NCI-H2196 treated with DMSO at 0.1 percent for 48 hours (cell line): ENCODE results near the gene CCR5AS.
"Not testable (repeated sequence)": the region's sequence is repeated elsewhere in the genome, so short reads cannot be mapped to it uniquely, and the experiment has no call there.

Source experiments
- DNase-seq: peaks from one replicate; lab custom pipeline; 2025; ENCODE audit not compliant: unreplicated experiment; lab: John Stamatoyannopoulos, UW

The CCR5AS gene

DNA sequence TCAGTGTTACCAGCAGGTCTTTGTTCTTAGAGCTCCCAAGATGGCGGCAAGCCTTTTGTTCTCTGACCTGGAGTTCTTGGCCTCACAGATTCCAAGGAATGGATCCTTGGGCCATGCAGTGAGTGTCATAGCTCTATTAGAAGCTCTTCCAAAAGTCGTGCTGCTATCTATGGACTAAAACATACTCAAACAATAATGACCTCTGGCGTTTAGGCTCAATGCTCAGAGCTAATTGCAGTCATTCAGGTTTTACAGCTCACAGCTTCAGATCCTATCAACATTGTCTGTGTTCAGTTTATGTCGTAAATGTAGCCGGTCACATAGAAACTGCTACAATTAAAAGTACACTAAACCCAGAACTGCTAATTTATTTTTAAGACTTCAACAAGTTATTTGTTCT is 22.4 kb upstream of the CCR5AS start:
- no peak for DNase-seq

DNA sequence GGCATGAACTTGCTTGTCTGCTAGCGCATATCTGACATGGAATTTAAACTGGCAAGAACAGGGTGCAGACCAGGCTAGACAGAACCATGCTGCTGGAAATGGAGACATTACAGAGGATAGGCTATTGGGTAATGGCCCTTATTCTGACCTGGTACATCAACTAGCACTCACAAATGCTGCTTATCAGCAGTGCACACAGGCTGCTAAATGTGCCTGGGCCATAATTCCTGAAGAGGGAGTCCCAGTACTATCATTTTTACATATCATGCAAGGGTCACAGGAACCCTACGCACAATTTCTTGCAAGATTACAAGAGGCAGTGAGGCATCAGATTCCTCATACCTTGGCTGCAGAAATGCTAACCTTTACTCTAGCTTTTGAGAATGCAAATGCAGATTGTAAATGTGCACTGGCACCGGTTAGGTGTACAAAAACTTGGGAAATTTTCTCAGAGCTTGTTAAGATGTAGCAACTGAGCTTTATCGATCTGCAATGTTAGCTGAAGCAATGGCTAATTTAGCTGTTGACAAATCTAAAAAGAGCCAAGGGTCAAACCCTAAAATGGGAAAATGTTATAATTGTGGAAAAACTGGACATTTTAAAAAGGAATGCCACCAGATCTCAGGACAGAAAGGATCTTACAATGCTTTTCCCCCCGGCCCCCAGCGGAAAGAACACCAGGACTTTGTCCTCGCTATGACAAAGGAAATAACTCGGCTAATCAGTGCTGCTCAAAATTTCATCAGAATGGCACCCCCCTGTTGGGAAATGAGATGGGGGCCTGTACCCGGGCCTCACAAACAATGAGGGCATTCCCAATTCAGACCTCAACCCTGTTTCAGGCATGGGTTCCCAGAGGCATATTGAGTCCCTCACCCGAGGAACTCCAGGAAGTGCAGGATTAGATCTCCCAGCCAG is 21.3 kb upstream of the CCR5AS start:
- no peak for DNase-seq

DNA sequence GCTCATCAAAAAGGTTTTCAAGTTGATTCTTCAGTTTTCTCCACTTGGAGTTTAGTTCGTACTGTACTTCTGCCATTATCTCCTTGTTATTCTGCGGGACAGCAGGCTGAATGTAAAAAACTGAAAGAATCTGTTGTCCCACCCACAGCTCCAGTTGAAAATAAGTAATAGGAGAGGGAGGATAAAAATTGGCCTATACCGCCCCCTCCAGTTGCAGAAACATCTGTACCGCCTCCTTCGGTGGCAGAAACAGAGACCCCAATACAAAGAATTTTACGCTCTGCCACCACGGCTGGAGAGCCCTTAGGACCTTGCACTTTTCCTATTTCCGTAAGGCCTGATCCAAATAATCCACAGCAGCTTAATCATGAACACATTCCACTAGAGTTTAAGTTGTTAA is 20.5 kb upstream of the CCR5AS start:
- DNase-seq: not testable (repeated sequence)

DNA sequence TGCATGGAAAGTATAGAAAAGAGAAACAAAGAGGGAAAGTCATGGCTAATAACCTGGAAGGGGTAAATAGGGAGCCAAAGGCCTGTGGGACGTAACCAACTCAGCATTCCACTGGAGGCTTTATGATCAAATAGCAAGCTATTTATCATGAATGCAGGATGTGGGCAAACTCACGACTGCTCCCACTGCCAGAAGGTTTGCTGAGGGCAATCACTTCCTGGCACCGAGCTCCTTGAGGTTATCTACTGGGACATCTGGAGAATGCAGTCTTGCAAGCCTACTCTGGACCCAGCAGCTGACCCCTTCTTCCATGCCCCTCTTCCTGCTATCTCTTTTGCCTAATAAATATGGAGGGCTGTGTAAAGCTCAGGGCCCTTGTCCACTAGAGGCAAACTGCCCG is 19.6 kb upstream of the CCR5AS start:
- DNase-seq: not testable (repeated sequence)

DNA sequence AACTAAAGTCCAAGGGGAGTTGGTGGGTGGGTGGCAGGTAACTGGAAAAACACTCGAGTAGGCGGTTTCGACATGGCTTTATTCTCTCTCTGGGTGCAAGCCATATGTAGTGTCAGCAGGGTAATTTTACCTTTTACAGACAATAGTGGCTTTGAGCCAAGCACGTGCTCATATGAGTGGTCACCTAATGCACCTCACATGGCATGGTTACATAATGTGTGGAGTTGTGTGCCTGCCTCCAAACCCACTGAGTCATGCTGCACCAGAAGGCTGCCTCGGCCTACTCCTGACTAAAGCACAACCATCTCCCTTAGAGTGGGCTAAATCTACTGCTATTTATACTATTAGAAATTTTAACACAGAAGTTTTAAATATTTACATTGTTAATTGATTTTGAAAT is 16.7 kb upstream of the CCR5AS start:
- DNase-seq: no peak

DNA sequence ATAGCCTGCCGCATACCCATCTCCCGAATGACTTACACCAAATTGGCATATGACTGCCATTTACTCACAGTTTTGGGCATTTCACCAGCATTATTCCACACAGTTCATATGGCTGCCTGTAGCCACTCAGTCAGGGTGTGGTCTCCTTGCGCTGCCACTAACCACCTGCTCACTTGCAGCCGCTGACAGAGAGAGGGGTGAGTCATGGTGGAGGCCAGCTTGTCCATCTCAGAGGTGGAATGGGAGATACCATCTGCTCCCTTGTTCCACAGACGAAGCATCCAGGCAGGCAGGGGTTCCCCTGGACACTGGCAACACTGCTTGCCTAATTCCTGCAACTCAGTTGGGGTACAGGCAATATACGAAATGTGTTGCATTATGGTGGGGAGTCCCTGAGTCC is 15.8 kb upstream of the CCR5AS start:
- DNase-seq: no peak

DNA sequence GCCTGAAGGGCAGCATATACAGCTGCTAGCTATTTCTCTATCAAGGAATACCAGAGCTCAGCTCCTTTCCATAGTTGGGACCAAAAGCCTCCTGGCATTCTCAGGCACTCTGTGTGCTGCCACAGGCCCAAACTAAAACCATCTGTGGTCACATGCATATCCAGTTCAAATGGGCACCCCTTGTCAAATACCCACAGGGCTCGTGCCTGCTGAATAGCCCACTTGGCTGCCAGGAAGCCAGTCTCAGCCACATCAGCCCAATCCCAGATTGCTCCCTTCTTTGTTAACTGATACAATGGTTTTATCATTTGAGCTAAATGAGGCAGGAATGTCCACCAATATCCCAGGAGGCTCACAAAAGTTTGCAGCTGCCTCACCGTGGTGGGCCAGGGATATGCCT is 14.1 kb upstream of the CCR5AS start:
- no peak for DNase-seq

DNA sequence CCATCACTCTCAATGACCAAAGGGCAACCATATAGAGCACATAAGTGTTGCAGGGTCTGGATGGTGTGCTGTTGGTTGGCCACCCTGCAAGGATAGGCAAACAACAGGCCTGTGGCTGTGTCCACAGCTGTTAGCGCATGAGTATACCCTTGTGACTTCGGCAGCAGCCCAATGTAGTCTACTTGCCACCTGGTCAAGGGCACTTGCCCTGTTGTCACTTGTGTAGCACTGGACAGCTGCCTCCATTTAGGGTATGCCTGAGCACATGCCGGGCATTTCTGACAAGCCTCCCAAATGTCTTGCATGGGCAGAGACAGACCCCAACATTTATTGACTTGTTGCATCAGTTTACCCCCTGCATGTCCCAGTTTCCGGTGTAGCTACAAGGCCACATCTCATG is 12.9 kb upstream of the CCR5AS start:
- DNase-seq: no peak

DNA sequence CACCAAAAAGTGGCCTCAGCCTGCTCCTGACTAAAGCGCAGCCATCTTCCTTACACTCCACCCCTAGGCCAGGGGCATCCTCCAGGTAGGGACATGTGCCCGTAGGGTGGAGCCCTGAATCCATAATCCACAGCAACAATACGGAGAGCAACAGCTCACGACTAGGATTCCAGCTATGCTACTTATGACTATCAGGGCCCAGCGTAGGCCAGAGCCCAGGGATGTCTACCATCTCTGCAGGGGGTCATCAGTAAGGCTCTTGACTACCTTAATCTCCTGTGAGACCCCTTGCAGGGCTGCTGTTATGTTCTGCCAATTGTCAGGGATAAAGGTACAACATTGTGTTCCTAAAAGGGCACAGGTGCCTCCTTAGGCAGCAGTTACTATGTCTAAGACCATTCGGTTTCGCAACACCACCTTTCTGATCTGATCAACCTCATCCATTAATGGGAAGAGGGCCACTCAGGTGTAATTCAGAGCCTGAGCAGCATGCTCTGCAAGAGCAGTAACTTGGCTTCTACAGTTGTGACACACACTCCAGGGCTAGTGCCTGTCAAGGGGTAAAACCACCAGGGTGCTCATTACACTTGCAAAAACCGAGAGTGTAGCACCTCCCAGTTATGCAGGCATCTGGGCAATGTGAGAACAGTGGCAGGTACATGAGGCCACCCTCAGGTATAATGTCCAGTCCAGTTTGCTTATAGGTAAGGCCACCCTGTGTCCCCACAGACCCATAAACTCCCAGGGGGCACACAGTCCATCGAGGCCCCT is 11.2 kb upstream of the CCR5AS start:
- no peak for DNase-seq

DNA sequence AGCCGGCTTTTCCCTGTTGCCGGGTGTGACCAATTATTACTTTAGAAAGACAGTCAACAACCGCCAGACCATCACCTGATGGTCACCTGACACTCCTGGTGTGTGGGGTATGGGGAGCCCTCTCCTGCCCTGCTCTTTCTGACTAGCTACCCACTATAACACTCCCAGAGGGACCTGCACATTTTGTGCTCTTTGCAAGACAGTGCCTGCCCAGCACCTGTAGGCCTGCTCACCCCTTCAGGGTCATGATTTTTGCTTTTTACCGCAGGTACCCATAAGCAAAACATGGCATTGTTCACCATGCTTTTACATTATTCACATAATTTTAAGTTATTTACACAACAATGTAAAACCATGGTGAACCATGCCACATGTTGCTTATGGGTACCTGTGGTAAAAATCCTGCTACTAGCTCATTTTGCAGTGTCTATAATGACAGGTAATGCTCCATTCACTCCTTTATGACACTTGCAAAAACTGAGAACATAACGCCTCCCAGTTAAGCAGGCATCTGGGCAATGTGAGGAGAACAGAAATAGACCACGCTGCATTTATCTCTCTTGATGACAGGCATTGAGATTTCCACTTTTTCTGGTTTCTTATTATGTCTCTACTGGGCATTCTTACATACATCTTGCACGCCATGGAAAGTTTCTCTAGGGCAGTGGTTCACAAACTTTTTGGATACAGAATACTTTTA is 10.1 kb upstream of the CCR5AS start:
- DNase-seq: no peak

DNA sequence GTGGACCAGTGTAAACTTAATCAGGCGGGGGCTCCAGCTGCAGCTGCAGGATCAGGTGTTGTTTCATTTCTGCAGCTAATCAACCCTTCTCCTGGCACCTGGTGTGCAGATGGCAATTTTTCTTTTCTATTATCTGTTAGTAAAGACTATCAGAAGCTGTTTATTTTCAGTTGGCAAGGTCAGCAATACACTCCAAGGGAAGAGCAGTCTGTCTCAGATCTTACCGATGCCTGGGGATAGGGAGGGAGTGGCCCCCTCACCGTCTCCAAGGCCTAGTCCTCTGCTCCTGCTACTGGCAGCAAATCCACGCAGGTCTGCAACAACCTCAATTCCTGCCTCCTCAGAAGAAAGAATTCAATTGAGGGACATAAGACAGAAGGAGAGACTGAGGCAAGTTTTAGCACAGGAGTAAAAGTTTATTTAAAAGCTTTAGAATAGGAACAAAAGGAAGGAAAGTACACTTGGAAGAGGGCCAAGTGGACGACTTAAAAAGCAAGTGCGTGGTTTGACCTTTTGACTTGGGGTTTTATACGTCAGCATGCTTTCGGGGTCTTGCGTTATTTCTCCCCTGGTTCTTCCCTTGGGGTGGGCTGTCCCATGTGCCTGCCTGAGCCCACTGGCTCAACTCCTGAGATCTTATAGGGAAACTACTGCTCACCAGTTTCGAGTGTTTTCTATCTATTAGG is 9.4 kb upstream of the CCR5AS start:
- DNase-seq: no peak

DNA sequence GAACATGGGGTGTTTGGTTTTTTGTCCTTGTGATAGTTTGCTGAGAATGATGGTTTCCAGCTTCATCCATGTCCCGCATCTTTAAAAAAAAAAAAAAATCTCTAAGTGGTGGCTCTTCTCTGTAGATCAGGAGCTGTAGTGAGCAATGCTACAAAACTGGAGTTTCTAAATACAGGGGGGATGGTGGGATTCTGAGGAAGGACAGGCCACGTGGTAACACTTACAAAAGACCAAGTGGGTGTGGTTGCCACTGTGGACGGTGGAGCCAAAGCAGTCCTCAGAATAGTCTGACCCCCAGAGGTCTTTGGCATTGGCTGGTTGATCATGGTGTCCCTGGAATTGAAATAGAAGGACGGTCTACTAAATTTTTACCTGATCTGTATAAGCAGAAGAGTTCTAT is 7.9 kb upstream of the CCR5AS start:
- no peak for DNase-seq

DNA sequence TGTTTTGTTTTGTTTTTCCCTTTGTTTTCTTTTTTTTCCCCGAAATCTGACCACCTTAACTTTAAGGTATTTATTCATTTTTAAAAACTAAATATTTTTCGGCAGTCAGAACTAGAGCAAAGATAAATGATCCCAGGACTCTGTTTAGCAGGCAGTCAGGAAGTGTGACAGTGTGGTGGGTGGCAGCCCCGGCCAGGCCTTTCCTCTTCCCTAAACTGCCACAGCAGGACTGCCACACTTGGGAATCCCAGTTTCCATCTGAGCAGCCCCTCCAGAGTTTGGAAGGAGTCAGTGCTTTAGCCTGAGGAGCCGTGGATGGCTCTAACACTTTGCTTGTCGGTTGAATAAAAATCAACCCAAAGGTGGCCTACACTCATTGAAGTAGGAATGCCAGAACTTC is 7.1 kb upstream of the CCR5AS start:
- no peak for DNase-seq

DNA sequence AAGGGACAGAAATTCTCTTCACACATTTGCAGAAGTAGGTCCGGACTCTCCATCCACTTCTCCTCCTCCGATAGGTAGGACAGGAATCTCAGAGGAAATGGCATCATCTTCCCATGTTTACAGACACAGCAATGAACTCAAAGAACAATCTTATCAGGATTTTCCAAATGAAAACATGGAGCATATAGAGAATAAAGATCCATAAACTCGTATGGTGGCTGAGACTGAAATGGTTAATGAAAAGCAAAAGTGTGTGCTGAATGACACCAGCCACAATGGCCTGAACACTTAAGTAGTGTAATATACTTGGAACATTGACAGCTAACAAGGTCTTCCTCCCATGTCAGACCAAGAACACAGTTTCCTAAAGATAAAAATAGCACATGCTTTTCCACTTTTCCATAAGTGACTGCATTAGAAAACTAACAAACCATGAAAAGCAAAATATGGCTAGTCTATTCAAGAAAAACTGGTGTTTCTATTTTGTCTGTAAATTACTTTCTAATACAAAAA is 6.0 kb upstream of the CCR5AS start:
- no peak for DNase-seq

DNA sequence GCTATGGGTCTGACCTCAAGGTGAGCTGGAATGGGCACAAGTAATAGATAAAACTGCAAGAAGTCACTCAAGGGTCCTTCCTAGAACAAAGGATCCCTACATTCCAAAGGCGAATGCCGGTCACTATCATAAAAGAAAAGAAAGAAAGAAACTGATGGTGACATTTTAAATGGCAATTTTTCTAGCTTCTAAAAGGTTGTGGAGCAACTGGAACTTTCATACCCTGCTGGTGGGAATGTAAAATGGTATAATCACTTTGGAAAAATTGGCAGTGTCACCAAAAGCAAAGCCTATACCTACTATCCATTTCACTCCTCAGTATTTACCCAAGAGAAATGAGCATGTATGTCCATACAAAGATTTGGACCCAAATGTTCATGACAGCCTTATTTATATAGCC is 4.4 kb upstream of the CCR5AS start:
- no peak for DNase-seq

DNA sequence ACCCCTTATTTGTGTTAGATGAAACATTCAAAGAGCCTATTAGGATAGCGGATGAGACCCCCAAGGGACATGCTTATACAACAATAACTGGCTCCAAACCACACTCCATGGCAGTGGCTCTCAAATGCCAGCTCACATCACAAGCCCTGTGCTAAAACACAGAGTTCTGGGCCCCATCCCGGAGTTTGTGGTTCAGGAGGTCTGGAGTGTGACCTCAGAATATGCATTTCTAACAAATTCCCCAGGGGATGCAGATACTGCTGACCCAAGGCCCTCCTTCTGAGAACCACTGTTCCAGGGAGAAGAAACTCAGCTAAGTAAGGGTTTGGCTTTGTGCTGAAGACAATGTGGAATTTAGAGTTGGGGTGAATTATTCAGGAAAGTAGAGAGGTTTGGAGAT is 3.8 kb upstream of the CCR5AS start:
- no peak for DNase-seq

DNA sequence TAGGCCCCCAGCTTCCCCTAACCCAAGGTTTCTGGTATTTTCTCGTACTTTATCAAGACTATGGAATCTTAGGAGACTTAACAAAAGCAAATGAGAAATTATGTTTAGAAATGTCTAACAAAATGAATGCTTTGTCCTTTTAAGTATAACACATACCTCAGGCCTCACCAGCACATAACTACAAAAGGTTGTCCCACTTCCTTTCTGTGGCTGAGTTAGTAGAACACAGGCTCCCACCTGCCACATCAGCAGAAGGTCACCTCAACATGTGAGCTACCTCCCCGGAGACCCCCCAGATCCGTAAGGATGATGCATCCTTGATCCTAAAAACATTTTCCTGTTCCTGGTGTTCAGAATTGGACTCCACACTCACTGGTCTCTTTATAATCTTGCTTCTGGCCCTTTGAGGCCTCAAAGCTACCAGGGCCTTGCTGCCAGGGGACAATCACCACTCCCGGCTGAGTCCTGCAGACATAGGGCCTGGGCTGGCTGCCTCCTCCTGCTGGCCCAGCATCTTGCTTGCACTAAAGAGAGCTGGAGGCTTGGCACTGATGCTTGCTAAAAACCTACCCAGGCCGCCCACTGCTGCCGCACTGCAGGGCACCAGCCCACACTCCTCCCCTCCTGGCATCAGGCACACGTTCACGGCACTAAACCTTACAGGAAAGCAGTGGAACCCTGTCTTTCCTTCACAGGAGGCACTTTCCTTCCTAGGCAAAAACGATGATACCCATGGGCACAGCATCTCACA is 3.0 kb upstream of the CCR5AS start:
- DNase-seq: no peak

DNA sequence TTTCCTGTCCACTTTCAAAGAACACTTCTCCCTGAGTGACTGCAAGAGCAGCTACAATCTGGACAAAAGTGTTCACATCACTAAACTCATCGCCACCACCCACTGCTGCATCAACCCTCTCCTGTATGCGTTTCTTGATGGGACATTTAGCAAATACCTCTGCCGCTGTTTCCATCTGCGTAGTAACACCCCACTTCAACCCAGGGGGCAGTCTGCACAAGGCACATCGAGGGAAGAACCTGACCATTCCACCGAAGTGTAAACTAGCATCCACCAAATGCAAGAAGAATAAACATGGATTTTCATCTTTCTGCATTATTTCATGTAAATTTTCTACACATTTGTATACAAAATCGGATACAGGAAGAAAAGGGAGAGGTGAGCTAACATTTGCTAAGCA is 2.0 kb upstream of the CCR5AS start:
- DNase-seq: no peak

DNA sequence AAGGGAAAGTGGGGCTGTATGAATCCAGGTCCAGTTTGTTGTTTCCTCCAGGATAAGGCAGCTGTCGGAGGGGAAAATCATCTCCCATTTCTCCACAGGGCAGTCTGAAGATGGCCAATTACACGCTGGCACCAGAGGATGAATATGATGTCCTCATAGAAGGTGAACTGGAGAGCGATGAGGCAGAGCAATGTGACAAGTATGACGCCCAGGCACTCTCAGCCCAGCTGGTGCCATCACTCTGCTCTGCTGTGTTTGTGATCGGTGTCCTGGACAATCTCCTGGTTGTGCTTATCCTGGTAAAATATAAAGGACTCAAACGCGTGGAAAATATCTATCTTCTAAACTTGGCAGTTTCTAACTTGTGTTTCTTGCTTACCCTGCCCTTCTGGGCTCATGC is 1.1 kb upstream of the CCR5AS start:
- no peak for DNase-seq

DNA sequence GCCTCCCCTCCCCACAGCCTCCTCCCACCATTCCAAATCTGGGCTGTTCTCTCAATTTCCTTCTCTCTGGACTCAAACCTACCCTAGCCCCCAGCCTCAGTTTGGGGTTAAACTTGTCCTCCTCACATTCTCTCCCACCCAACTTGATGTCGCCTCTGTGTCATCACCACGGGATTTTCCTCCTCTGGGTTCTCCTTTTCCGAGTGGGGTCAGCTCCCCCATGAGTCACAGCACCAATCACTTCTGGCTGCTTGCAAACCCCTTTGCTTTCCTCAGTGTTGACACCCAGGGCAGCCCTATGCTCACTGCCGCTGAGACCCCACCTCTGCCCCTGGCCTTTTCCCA is 451 bp downstream of the CCR5AS start:
- no peak for DNase-seq
